GM18867 (cell line): ENCODE measurements around the gene DZANK1.
"Not testable (repeated sequence)": the region's sequence is repeated elsewhere in the genome, so short reads cannot be mapped to it uniquely, and the experiment has no call there.

Experiments used
- ATAC-seq: cut with Tn5 transposase; IDR thresholded peaks from one replicate; pipeline ENCODE4 v1.9.1; 2021; ENCODE audit warnings: mild to moderate bottlenecking, moderate library complexity; ENCODE audit not compliant: unreplicated experiment

Gene DZANK1

DNA sequence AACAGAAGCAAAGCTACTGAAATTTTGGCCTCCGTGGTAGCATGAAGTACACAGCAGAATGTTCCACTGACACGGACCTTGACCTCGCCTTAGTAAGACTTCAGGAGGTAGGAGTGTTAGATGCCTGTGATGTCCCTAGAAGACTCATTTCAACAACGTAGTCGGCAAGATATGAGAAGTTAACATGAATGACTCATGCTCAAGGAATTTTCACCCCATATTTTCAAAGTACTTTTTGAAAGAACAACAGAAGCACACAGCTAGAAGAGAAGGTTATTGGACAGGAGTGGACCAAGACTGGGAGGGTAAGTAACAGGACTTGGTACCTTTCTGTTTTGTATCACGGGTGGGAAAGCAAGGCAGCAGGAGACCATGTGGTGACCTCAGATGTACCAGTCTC, 78.0 kb downstream of the DZANK1 start:
- no peak for ATAC-seq

DNA sequence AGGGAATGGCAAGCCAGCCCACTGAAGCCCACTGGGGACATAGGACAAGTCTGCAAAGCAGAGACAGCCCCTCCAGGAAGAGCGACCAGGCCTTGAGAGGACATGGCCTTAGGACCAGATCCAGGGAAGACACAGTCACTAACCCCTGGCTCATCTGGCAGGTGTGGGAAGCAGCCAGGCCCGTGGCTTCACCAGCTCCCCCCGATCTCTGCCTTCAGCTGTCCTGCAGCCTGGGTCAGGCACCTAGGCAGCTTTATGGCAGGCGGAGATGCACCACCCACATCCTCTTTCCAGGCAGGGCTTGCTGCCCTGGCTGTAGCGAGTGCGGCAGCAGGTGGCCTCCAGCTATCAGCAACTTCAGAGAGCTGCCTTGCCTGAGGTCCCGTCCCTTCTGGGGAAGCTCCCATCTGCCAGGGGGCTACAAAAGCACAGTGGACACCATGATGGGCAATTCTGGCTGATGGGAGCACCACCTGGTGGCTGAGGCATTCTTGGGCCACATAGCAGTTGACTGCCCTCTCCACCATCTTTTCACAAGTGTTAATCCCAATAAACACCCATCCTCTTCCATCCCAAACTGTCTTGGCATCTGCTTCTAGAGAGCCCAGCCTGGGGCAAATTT, 85.8 kb downstream of the DZANK1 start:
- no peak for ATAC-seq

DNA sequence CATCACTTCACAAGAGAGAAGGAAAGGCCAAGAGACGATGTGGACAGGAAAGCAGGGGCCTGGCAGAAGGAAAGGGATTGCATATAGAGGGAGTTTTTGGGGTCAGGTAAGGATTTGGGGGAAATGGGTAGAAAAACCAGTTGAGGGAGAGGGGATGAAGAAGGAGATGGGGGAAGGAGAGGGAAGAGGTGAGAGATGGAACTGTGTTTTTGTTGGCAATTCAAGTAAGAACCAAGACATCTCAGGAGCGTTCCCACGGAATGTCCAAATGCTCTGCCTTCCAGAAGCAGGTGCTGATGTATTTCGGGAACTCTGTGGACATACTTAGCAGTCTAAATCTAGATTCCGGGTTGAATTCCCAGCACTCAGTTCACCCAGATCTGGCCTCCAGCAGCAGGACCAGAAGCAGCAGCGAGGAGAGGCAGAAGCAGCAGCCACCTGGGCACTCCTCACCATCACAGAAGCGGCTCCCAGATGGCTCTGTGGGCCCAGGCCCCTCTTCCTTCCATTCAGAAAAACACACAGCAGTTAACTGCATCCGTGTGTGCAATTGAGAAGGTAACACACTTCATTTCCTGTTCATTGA, 88.8 kb downstream of the DZANK1 start:
- no peak for ATAC-seq

DNA sequence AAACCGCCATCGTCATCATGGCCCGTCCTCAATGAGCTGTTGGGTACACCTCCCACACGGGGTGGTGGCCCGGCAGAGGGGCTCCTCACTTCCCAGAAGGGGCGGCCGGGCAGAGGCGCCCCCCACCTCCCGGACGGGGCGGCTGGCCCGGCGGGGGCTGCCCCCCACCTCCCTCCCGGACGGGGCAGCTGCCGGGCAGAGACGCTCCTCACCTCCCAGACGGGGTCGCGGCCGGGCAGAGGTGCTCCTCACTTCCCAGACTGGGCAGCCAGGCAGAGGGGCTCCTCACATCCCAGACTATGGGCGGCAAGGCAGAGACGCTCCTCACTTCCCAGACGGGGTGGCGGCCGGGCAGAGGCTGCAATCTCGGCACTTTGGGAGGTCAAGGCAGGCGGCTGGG, 91.3 kb downstream of the DZANK1 start:
- not testable (repeated sequence) for ATAC-seq

DNA sequence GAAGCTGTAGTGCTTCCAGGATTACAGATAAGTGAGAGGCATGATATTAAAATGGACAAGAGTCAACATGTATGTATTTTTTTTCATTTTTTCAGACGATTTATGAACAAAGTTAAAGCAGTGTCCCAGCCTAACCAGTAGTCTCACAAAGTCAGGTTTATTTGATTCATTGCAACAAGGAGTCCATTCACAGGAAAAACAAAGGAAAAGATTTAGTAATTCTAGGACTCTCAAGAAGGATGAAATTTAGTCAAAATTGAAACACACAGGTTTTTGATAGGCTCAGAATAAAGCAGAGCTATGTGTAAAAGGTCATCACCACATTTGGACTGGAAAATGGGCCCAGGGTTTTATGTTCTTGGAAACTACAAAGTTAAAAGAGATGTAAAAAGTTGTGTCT, 94.5 kb downstream of the DZANK1 start:
- ATAC-seq, result no peak

DNA sequence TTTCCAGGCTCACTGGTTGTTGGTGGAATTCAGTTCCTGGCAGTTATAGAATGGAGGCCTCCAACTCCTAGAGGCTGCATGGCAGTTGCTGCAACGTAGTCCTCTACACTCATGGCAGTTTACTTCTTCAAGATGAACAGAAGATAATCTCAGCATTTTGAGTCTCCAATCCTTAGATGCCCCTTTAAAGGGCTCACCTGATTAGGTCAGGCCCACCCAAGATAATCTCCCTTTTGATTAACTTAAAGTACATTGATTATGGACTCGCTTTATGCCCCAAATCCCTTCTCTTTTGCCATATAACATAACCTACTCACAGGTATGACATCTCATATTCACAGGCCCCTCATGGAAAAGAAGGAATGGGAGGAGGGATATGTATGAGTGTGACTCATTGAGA, 102.1 kb downstream of the DZANK1 start:
- ATAC-seq, result no peak

DNA sequence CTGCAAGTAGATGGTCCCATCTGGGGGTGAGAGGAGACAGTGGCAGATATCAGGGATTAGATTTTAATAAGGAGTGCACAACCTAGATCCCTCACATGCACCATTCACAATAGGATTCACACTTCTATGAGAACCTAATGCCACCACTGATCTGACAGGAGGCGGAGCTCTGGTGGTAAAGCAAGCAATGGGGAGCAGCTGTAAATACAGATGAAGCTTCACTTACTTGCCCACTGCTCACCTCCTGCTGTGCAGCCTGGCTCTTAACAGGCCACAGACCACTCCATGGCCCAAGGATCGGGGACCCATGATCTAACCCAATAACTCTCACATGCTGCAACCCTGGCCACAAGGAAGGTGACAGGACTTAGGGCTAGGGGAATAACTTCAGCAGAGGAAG, 103.1 kb downstream of the DZANK1 start:
- no peak for ATAC-seq

DNA sequence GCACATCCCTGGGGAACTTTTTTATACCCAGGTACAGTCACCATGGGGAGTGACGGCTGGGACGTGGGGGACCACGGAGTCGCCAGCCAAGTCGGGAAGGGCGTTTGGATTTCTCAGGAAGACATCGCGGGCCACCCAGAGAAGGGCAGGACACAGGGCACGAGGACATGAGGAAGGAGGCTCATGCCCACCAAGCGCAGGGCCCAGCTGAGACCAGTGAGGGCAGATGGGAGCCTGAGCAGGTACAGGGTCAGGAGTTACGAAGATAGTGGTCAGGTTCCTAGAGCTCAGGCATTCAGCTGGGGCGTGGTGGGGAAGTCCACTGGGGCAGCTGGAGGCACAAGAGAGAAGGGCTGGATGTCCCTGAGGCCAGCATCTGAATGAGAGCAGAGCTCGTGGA, 103.9 kb downstream of the DZANK1 start:
- no peak for ATAC-seq

DNA sequence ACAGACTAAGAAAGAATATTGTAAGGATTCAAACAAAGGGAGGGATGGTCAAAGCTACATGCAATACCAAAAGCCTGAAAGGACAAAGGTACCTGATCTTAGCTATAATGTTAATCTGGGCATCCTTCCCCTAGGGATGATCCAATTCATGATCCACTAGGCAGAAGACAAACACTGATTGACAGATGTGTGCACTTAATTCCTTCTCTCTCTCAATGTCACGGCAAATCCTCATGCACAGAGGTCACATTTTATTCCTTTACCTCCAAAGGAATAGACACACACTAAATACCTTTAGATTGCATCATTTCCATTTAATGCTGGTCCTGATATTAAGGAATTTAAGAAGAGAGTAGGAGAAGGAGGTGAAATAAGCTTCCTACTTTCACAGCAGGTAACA, 105.2 kb downstream of the DZANK1 start:
- no peak for ATAC-seq

DNA sequence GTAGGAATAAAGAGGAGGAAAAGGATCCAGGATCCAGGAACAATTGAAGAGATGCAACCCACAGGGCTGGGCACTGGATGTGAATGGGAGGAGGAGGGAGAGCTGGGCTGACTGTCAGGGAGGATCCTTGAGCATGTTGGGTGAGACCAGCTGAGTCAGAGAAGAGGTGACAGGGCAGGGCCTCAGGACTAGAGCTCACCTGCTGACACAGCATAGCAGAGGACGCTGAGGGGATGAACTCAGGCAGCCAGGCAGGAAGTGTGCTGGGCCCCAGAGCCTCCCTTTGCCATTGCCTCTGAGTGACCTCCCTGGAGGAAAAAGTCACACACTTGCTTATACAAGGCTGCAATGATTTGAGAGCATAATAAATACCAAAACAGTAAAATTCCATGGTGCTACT, 106.2 kb downstream of the DZANK1 start:
- no peak for ATAC-seq

DNA sequence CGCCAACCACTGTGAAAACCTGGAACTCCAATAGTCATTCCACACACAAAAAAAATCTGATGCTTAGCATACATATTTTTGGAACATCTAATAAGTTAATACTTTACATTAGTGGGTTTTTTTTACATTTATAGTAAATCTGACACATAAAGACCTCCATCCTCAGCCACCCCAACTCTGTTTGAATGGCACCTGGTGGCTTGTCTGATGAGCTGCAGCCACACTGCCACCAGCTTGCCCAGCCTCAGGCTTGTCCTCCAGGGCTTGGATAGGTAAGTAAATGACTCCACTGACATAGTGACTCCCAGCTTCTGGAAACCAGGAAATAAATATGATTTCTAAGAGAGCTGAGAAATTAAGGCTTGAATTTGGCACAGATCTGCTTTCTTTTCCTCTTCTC, 107.0 kb downstream of the DZANK1 start:
- ATAC-seq, result no peak

DNA sequence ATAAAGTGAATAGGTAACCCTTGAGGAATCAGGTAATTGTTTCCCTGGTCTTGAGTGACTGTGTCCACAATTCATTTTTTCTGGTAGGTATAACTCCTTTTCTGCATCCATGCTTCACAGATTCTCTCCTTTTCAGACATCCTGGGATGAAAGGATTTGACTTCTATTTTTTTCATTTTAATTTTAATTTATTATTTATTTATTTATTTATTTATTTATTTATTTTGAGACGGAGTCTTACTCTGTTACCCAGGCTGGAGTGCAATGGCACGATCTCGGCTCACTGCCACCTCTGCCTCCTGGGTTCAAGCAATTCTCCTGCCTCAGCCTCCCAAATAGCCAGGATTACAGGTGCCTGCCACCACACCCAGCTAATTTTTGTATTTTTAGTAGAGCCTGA, 117.1 kb downstream of the DZANK1 start:
- ATAC-seq, result not testable (repeated sequence)
